PC-3 (cell line): ENCODE measurements around the gene BCAS4. TPM values are rescaled to one million over a fixed set of nuclear protein-coding genes. Genes with fewer than 3 reads are reported as not detected.

ENCODE experiments used
- ATAC-seq: fragments of 200-7000 bp; cut with Tn5 transposase; 2 replicates; pipeline ENCODE4 v1.9.1; 2020; ENCODE audit warnings: mild to moderate bottlenecking, moderate library complexity
- BruUV-seq: library from RNA; stranded (reverse); fragments of 400-500 nt; replicated peaks from 2 replicates; lab custom pipeline; 2021; lab: Mats Ljungman, UMichigan
- CTCF ChIA-PET: fragments of 300-600 bp; sonication (Branson Sonifier 250); formaldehyde crosslinking; loops from one replicate; lab custom pipeline; 2022; ENCODE audit warnings: antibody characterized with exemption; lab: Charles Lee
- POLR2A ChIA-PET: fragments of 300-600 bp; sonication (Branson Sonifier 250); formaldehyde crosslinking; loops from one replicate; lab custom pipeline; 2022; ENCODE audit warnings: antibody characterized with exemption; ENCODE audit not compliant: unreplicated experiment; lab: Charles Lee
- DNase-seq: peaks from one replicate; pipeline ENCODE4 v3.0.0-alpha.2; 2015
- H2AFZ ChIP-seq: fragments of 300-600 bp; sonication (generic); 2 replicates; pipeline ENCODE4 v1.6.0; 2016; ENCODE audit warnings: antibody characterized with exemption, low read length
- H3F3A ChIP-seq: fragments of 300-600 bp; sonication (generic); one replicate; pipeline ENCODE4 v1.6.0; 2017; ENCODE audit warnings: antibody characterized with exemption, low read length, control low read depth, mild to moderate bottlenecking; ENCODE audit not compliant: unreplicated experiment
- H3K27ac ChIP-seq: fragments of 300-600 bp; sonication (generic); 2 replicates; pipeline ENCODE4 v1.5.1; 2016; ENCODE audit warnings: mild to moderate bottlenecking, low read length
- H3K27me3 ChIP-seq: fragments of 300-600 bp; sonication (generic); 2 replicates; pipeline ENCODE4 v1.6.1; 2016; ENCODE audit warnings: low read length, mixed read lengths
- H3K36me3 ChIP-seq: fragments of 300-600 bp; sonication (generic); 2 replicates; pipeline ENCODE4 v1.6.1; 2016; ENCODE audit warnings: low read depth, mixed run types, low read length, mixed read lengths
- H3K4me1 ChIP-seq: fragments of 300-600 bp; sonication (generic); 2 replicates; pipeline ENCODE4 v1.5.1; 2016; ENCODE audit warnings: low read length; ENCODE audit not compliant: insufficient read depth
- H3K4me2 ChIP-seq: fragments of 300-600 bp; sonication (generic); 2 replicates; pipeline ENCODE4 v1.6.0; 2016; ENCODE audit warnings: low read length
- H3K4me3 ChIP-seq: fragments of 300-600 bp; sonication (generic); 2 replicates; pipeline ENCODE4 v1.5.1; 2016; ENCODE audit warnings: mild to moderate bottlenecking, low read length, mixed read lengths
- H3K79me2 ChIP-seq: fragments of 300-600 bp; sonication (generic); 2 replicates; pipeline ENCODE4 v1.6.1; 2017; ENCODE audit warnings: low read length, mixed read lengths
- H3K9ac ChIP-seq: fragments of 300-600 bp; sonication (generic); 2 replicates; pipeline ENCODE4 v1.6.0; 2016; ENCODE audit warnings: mild to moderate bottlenecking, low read length
- H3K9me2 ChIP-seq: fragments of 300-600 bp; sonication (generic); replicated peaks from 2 replicates; pipeline ENCODE4 v1.6.1; 2016; ENCODE audit warnings: mixed run types, low read length, mixed read lengths
- H3K9me3 ChIP-seq: fragments of 300-600 bp; sonication (generic); 2 replicates; pipeline ENCODE4 v1.6.1; 2016; ENCODE audit warnings: low read length, mixed read lengths
- H4K20me1 ChIP-seq: fragments of 300-600 bp; sonication (generic); 2 replicates; pipeline ENCODE4 v1.6.1; 2016; ENCODE audit warnings: low read length, mixed read lengths
- CTCF ChIP-seq: fragments of 300-600 bp; sonication (generic); conservative IDR thresholded peaks from 2 replicates; pipeline ENCODE4 v1.5.1; 2017; ENCODE audit warnings: antibody characterized with exemption, low read depth, mild to moderate bottlenecking, low read length
- EZH2 ChIP-seq: fragments of 300-600 bp; sonication (generic); IDR thresholded peaks from one replicate; pipeline ENCODE4 v1.6.1; 2017; ENCODE audit warnings: antibody characterized with exemption, mild to moderate bottlenecking, low read length; ENCODE audit not compliant: unreplicated experiment
- EZH2phosphoT487 ChIP-seq: fragments of 300-600 bp; sonication (generic); IDR thresholded peaks from 2 replicates; pipeline ENCODE4 v1.6.1; 2018; ENCODE audit warnings: mild to moderate bottlenecking, antibody characterized with exemption, low read length, borderline replicate concordance
- intact Hi-C: fragments of 100-400 bp; cut with micrococcal nuclease; formaldehyde crosslinking; loops from 2 replicates; pipeline ENCODE4 v1.9.0; 2023
- total RNA-seq: library from RNA; depleted of rRNA; stranded (reverse); fragments of >200 nt; gene quantifications from 2 replicates; pipeline ENCODE4 v1.2.3, GENCODE V29; 2014

BCAS4 gene
- total RNA-seq, 1 experiment from 2014 or later, result 56.9 TPM

GRCh38 chr20:50801747-50802125 lies 6.9 kb downstream of the BCAS4 start:
- H4K20me1 ChIP-seq, result no peaks in the 10 kb centered on the region
- BruUV-seq, result no TSS peak
- no peaks in the 10 kb centered on the region for H3K79me2 ChIP-seq
- H3K4me1 ChIP-seq, result peaks cover 4% of the 10 kb centered on the region; the same call in 1 of the 2 replicates
- no peak overlapping the region for H3K9ac ChIP-seq
- H3K27me3 ChIP-seq, result no peaks in the 10 kb centered on the region
- H3K9me3 ChIP-seq, result no peaks in the 10 kb centered on the region
- DNase-seq, result no peak
- H3K4me3 ChIP-seq, result no peak overlapping the region
- H3F3A ChIP-seq, result no peaks in the 10 kb centered on the region
- H3K27ac ChIP-seq, result no peak overlapping the region
- ChIA-PET CTCF (interaction anchor here (0.6 kb wide), 1 partner anchor 309 kb away, joined by 3 read pairs; no protein-coding TSS in a partner anchor), POLR2A (no interaction called here)
- no peak overlapping the region for H2AFZ ChIP-seq
- no peak for ATAC-seq
- intact Hi-C loops, result no loop called here
- no peaks in the 10 kb centered on the region for H3K9me2 ChIP-seq
- no peaks in the 10 kb centered on the region for H3K36me3 ChIP-seq
- TF ChIP-seq CTCF, result no peak
- TF ChIP-seq EZH2, result no peak
- TF ChIP-seq EZH2phosphoT487, result no peak
- H3K4me2 ChIP-seq, result no peak overlapping the region

- Histone ChIP-seq H3K9ac (no peak overlapping the region), H2AFZ (no peak overlapping the region), H3K27ac (no peak overlapping the region), H3K4me2 (no peak overlapping the region), H3F3A (no peaks in the 10 kb centered on the region), H3K79me2 (no peaks in the 10 kb centered on the region), H3K9me2 (no peaks in the 10 kb centered on the region), H4K20me1 (no peaks in the 10 kb centered on the region), H3K27me3 (no peaks in the 10 kb centered on the region), H3K4me3 (no peak overlapping the region), H3K36me3 (no peaks in the 10 kb centered on the region), H3K9me3 (no peaks in the 10 kb centered on the region), H3K4me1 (peaks cover 4% of the 10 kb centered on the region; the same call in 1 of the 2 replicates)
- no TSS peak for BruUV-seq
- ATAC-seq, result no peak
- intact Hi-C loops, result no loop called here
- no peak for TF ChIP-seq CTCF
- no peak for TF ChIP-seq EZH2phosphoT487
- no peak for TF ChIP-seq EZH2
- ChIA-PET POLR2A (no interaction called here), CTCF (interaction anchor here (0.6 kb wide), 1 partner anchor 310 kb away, joined by 3 read pairs; no protein-coding TSS in a partner anchor)
- DNase-seq, result no peak
Measured at GRCh38 chr20:50802289-50802688, 7.4 kb downstream of the BCAS4 start.

- no peak for ATAC-seq
- Histone ChIP-seq H3K79me2 (no peaks in the 10 kb centered on the region), H3K27me3 (no peaks in the 10 kb centered on the region), H3K9me2 (no peaks in the 10 kb centered on the region), H3K36me3 (no peaks in the 10 kb centered on the region), H3K27ac (no peak overlapping the region), H3K4me1 (no peaks in the 10 kb centered on the region), H3K9ac (no peak overlapping the region), H3K4me2 (no peak overlapping the region), H2AFZ (no peak overlapping the region), H3K4me3 (no peak overlapping the region), H4K20me1 (no peaks in the 10 kb centered on the region), H3K9me3 (no peaks in the 10 kb centered on the region), H3F3A (no peaks in the 10 kb centered on the region)
- DNase-seq, result no peak
- no TSS peak for BruUV-seq
- POLR2A ChIA-PET, result no interaction called here
- CTCF ChIA-PET, result no interaction called here
- intact Hi-C loops, result no loop called here
- TF ChIP-seq CTCF (no peak), EZH2phosphoT487 (no peak), EZH2 (no peak)
Measured at GRCh38 chr20:50804437-50805348, 9.8 kb downstream of the BCAS4 start.
